ENCODE data around the gene FBXW4.

DNA sequence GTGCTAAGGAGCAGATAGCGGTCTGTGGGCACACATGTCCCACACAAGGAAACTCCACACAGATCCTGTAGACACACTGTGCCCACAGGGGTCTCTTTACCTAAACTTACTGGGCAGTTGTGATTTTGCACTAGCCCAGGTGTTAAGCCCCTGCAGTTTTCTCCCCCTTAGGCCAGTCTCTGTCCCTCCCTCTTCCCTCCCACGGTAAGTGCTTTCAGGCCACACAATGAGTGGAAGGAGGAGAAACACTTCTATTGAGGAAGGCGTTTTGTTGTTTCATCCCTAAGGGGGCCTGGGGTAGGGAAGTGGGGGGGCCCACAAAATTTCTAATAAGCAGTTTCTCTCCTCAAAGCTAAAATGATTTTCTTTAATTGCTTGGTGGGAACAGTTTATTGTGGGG is 51.4 kb downstream of the FBXW4 start:
- TF ChIP-seq, protein P1, sequence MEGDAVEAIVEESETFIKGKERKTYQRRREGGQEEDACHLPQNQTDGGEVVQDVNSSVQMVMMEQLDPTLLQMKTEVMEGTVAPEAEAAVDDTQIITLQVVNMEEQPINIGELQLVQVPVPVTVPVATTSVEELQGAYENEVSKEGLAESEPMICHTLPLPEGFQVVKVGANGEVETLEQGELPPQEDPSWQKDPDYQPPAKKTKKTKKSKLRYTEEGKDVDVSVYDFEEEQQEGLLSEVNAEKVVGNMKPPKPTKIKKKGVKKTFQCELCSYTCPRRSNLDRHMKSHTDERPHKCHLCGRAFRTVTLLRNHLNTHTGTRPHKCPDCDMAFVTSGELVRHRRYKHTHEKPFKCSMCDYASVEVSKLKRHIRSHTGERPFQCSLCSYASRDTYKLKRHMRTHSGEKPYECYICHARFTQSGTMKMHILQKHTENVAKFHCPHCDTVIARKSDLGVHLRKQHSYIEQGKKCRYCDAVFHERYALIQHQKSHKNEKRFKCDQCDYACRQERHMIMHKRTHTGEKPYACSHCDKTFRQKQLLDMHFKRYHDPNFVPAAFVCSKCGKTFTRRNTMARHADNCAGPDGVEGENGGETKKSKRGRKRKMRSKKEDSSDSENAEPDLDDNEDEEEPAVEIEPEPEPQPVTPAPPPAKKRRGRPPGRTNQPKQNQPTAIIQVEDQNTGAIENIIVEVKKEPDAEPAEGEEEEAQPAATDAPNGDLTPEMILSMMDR (IDR thresholded peaks at IDR 0.05) = no peak
- no peak for TF ChIP-seq POLR2AphosphoS5 (IDR thresholded peaks at IDR 0.05)
- no peak for TF ChIP-seq POLR2A (IDR thresholded peaks at IDR 0.05)

Data from upper lobe of left lung (tissue), 4 donors.